C4-2B (cell line): Measurements from ENCODE around the gene PTAFR.

ENCODE experiments used
- CTCF ChIP-seq: fragments of 450-650 bp; conservative IDR thresholded peaks from 2 replicates; pipeline ENCODE4 v1.5.1; 2017; ENCODE audit warnings: mild to moderate bottlenecking
- ZFX ChIP-seq: fragments of 450-650 bp; IDR thresholded peaks from 2 replicates; pipeline ENCODE4 v1.6.1; 2017

GRCh38 chr1:28171246-28171645 lies 5.2 kb downstream of the PTAFR start:
- TF ChIP-seq CTCF (no peak), ZFX (no peak)
